Stimulated activated CD4-positive, alpha-beta T cell treated with anti-CD3 and anti-CD28 coated beads, Interleukin-4, amount 100 ng/mL, for 48 hours (primary cell): ENCODE data around the gene ACE.

Source experiments
- DNase-seq, 2 donors: peaks; one replicate each; pipeline ENCODE4 v3.0.0-alpha.2; 2020; ENCODE audit warnings: low read depth in 2 of 2

The ACE gene

DNA sequence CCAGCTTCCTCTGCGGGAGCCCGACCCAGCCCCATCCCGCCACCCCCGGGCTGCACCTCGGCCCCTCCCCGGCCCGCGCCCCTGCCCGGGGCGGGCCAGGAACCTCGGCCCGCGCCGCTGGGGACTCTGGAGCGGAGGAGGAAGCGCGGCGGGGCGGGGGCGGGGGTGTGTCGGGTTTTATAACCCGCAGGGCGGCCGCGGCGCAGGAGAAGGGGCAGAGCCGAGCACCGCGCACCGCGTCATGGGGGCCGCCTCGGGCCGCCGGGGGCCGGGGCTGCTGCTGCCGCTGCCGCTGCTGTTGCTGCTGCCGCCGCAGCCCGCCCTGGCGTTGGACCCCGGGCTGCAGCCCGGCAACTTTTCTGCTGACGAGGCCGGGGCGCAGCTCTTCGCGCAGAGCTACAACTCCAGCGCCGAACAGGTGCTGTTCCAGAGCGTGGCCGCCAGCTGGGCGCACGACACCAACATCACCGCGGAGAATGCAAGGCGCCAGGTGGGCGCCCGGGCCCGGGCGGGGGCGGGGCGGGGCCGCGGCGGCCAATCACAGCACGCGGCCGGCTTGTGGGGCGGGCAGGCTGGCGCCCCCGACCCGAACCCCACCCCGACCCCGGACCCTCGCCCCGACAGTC is at the start of gene ACE:
Gene ACE (plus strand): TSS at position 208 of the 626 bp plus-strand sequence. CDS start 34 bp downstream, at position 242.
- no peak for DNase-seq

DNA sequence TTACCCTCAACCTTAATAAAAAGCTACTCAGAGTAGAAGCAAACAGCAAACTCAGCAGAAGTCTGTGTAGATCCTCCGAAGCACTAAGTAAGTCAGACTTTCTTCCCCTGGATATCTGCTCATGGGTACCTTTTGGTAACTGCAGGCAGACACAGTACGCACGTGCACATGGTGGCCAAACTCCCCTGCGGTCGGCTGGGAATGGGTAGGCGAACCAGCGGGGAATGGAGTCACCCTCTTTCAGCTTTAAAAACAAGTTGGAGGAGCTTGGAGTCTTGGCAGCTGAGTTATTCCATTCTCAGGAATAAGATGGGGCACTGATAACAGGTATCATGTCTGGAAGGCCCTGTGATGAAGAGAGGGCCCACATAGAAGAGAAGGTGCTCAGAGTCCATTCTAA is 47.1 kb upstream of the ACE start:
- no peak for DNase-seq

GRCh38 chr17:63430223-63430622 is 46.6 kb upstream of the ACE start:
- DNase-seq, result no peak

DNA sequence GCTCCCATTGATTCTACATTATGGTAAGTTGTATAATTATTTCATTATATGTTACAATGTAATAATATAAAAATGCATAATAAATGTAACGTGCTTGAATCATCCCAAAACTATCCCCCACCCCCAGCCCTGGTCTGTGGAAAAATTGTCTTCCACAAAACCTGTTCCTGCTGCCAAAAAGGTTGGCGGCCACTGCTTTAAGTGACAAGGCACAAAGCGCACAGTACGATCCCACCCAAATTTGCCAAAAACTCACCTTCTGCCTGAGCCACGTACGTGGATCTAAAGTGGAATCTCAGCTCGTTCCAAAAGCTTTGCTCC is 45.3 kb upstream of the ACE start:
- no peak for DNase-seq

DNA sequence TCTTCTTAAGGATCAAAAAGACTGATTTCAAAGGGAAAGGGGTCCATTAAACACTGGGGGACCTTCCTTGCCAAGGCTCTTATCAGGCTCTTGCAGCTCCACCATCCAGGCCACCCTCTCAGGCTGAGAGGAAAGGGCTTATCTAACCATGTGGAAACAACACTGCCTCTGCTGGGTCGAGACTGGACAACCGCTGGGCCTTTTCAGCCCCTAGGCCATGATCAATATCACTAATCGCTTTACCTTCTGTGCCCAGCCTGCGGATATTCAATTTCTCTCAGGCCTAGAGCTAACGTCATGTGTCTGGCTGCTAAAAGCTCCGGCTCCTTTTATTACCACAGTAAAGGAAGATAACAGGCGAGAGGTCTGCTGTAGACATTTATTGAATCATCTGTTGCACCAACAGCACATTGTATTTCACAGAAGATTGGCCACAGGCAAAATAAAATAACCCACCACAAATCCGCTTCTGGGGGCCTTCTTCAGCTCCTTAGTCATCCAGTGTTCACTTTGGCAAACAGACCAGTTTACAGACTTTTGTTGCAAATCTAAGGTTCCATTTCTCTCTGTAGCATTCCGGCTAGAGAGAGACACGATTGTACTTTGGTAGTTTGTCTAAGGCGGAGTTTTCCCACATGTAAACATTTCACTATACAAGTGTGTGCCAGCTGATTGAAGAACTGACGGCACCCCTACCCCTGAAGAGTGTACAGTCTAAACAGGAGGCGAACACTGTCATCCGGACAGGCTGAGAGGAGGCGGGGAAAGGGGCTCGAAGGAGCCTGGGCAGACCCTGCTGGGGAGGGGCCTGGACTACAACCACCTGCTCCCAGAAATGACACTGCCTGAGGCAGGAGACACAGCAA is 44.7 kb upstream of the ACE start:
- no peak for DNase-seq

- DNase-seq, result no peak
These were observed 42.9 kb upstream of the ACE start for GRCh38 chr17:63433746-63434591.

GRCh38 chr17:63434951-63435571 is 41.8 kb upstream of the ACE start:
- no peak for DNase-seq

DNA sequence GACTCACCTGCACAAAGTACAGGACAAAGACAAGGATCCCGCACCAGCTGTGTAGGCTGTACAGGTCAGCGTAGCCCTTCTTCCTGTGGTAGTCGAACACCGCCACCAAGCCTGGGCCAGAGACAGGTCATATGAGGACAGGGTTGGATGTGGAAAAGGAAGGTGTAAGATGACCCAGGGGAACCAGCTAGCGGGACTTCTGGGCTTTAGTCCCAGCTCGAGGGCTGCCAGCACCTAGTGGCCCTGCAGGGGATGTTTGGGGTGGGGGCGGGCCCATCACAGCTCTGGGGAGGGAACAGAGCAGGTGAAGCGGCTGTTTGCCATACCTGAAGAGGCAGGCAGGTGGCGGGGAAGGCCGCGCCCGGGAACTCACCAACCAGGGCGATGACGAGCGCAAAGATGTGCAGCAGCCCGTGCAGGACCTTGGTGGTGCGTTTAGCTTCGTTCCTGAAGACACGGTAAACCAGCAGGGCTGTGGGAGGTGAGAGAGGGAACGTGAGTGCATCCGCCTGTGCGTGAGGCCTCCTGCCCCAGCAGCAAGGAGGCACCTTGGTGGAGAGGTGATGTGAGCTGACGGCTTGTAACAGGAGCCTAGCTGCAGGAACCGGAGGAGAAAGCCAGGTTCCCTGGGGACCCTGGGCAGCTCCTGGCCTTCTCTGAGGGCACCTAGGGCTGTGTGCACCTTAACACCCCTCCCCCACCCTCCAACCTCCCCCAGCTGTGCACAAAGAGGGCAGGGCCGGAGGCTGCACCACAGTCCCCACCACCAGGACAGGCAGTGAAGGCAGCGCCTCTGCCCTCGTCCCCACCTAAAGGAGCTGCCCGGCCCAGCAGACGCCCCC is 41.0 kb upstream of the ACE start:
- DNase-seq, result no peak

DNA sequence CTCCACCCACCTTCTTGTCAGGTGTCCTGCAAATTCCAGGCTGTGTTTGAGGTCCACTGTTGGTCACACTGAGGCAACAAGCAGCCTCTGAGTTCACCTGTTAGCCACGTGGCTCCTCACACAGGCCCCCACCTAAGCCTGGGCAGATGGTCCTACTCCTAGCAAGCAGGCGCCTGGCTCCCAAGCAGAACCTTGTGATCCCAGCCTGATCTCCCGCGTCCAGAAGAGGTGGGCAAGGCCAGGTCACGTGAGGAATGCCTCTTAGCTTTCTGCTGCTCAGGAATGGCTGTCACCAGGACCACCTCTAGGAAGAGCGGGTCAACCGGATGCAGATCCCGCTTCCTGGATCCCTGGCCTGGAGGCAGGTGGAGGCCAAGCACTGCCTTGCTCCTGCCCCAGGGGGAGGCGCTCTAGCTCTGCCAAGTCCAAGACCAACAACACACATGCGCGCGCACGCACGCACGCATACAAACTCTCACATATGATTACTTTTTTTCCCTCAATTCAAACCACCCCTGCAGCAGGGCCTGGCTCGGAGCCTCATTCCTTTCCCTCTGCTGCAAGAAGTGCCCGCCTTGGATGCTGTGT is 40.2 kb upstream of the ACE start:
- DNase-seq, result no peak

- DNase-seq, result no peak
These were observed 39.4 kb upstream of the ACE start for GRCh38 chr17:63437287-63438091.

DNA sequence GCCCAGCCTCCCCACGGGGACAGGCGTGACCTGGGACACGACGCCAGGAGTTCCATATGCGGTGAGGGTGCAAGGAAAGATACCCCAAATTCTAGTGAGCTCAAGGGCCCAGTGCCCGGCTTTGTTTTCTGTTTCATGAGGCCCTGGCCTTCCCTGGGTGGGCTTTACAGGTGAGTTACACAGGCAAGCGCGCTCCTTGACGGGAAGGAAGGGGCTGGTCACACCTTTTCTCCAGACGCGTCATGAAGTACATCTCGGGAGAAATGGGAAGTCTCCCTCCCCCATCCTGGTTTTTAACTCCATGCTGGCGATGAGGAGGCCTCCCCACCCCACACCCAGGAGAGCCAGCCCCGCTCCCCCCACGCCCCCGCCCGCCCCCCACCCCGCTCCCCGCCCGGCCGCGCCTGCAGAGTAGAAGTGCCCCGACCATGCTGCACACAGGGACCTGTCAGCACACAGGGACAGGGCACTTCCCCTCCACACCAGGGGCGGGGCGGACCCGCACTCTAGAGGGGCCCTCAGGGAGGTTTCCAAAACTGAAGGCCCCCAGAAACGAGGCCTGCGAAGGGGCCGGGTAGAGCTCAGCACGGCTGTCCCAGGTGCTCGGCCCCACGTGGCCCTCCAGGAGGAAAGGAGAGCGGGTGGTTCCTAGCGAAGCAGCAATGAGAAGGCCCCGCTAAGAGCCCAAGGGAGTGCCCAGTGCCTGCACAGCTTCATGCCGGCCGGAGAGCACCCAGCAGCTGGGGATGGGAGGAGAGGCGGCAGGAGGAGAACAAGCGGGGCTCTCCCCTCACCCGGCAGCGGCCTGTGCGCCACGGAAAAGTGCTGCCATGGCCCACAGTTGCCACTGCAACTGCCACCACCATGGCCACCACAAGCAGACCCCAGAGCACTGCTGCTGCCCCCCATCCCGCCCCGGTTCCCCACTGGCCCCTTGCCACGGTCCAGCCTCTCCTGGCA is 38.5 kb upstream of the ACE start:
- DNase-seq, result no peak

DNA sequence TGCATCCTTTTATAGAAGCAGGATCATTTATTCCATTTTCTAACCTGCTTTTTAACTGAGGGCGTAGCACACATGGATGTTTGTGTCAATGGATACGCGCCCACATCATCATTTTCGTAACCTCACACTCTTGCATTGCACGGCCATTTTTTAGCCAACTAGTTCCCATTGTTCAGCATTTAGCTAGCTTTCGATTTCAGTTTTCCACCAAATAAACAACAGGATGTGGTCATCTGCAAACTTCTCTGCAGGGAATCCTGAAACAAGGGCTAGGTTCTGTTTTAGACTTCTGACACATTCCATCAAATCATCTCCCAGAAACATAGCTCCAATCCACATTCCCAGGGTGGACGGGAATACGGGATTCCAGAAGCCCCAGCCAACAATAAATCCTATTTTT is 37.2 kb upstream of the ACE start:
- DNase-seq, result no peak

GRCh38 chr17:63440127-63440769 is 36.6 kb upstream of the ACE start:
- DNase-seq, result no peak

DNA sequence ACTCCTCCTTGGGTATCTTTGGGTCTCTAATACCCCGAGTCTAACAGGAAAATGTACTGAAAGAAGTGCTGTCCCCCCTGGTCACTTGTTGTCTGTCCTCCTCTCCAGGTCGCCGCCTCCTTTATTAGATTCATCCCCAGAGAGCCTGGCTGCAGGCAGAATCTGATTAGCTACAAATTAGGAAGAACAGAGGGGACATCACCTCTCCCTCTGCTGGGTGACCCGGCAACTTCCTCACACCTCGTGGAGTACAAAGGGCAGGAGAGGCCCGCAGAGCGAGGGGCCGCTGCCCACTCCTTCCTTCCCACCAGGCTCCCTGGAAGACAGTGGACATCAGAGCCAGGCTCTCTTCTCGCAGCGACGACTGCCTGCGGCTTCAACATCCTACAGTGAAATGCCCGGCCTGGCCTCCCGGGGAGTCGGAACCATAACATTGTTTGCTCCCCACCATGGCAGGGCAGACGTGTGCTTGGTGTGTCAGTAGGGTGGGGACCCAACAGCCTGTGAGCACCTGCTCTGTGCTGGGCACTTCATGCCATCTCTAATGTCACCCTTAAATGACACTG is 36.0 kb upstream of the ACE start:
- DNase-seq, result no peak

- DNase-seq, result no peak
These were observed 35.2 kb upstream of the ACE start for GRCh38 chr17:63441654-63442053.

GRCh38 chr17:63442074-63442473 is 34.8 kb upstream of the ACE start:
- no peak for DNase-seq

DNA sequence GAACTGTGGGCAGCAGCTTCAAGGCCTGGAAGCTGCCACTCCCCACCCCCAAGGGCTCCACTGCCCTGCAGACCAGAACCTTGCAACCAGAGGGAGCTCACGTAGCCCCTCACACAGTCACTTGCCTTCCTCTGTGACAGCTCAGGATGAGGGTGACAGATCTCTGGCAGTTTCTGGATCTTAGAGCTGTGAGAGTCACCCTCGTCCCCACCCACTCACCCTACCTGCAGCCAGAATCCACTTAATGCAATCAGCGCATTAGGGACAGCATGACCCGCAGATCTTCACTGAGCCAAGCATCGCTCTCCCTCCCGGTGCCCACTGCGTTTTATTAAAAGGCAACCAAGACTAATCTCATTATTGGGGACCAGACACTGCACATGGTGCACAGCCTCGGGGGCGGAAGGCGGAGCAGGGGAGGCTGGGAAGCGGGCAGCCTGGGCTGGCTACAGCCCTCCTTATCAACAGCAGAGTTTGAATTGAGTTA is 34.3 kb upstream of the ACE start:
- DNase-seq, result no peak

- no peak for DNase-seq
These were observed 33.8 kb upstream of the ACE start for GRCh38 chr17:63443053-63443452.
